GM13976 (cell line): Measurements from ENCODE around the gene MPHOSPH9.

Source experiments
- DNase-seq: peaks from one replicate; pipeline ENCODE4 v3.0.0; 2012; ENCODE audit warnings: low spot score
- in situ Hi-C: fragments of 300-500 bp; cut with MboI; formaldehyde crosslinking; loops from one replicate; pipeline ENCODE4 v1.12.0; 2022; ENCODE audit warnings: low sequenced_read_pairs, mixed read lengths, inconsistent platforms; ENCODE audit not compliant: unreplicated experiment
- TF ChIP-seq, protein P1 (sequence below): IDR thresholded peaks from 2 replicates; pipeline ENCODE4 v1.5.1; 2012; ENCODE audit warnings: borderline replicate concordance, mild to moderate bottlenecking; ENCODE audit not compliant: insufficient read depth; ENCODE audit errors: extremely low read depth, missing control alignments, control extremely low read depth

The MPHOSPH9 gene

DNA sequence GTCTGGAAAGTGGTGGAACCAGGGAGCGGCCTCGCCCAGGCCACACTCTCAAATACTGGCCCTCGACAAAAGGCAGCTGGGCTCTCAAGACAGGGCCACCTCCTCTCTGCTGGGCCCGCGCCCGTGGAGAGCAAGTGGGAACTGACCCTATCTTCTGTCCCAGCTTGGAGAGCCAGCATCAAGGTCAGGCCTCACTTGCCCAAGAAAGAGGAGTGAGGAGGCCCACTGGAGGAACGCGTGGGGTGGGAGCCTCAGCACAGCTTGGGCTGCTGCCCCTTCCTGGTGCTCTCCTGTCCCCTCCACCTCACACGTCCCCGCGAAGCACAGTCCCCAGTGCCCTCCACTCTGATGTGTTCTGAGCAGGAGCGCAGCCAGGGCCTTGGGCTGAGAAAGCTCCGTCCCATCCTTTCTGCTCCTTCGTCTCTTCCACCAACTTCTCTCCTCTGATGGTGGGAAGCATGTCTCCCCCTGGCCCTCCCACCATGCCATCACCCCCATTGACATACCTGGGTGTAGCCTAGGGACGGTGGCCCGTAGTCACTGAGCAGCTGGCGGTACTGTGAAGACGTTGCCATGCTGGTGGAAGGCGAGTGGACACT lies 33.8 kb upstream of the MPHOSPH9 start:
- TF ChIP-seq, protein P1, sequence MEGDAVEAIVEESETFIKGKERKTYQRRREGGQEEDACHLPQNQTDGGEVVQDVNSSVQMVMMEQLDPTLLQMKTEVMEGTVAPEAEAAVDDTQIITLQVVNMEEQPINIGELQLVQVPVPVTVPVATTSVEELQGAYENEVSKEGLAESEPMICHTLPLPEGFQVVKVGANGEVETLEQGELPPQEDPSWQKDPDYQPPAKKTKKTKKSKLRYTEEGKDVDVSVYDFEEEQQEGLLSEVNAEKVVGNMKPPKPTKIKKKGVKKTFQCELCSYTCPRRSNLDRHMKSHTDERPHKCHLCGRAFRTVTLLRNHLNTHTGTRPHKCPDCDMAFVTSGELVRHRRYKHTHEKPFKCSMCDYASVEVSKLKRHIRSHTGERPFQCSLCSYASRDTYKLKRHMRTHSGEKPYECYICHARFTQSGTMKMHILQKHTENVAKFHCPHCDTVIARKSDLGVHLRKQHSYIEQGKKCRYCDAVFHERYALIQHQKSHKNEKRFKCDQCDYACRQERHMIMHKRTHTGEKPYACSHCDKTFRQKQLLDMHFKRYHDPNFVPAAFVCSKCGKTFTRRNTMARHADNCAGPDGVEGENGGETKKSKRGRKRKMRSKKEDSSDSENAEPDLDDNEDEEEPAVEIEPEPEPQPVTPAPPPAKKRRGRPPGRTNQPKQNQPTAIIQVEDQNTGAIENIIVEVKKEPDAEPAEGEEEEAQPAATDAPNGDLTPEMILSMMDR, result no peak
- in situ Hi-C loops, result loop anchor here (10.0 kb wide), 1 partner anchor 328 kb away; no protein-coding TSS in a partner anchor
- no peak for DNase-seq

GRCh38 chr12:123265851-123266678 lies 33.1 kb upstream of the MPHOSPH9 start:
- DNase-seq, result no peak
- TF ChIP-seq, protein P1, result no peak
- in situ Hi-C loops, result loop anchor here (10.0 kb wide), 1 partner anchor 329 kb away; no protein-coding TSS in a partner anchor

GRCh38 chr12:123264642-123265041 lies 31.7 kb upstream of the MPHOSPH9 start:
- DNase-seq, result peak; percentile 58
- in situ Hi-C loops, result loop anchor here (10.0 kb wide), 1 partner anchor 330 kb away; no protein-coding TSS in a partner anchor
- TF ChIP-seq, protein P1, result no peak

- DNase-seq, result no peak
- in situ Hi-C loops, result loop anchor here (10.0 kb wide), 1 partner anchor 331 kb away; no protein-coding TSS in a partner anchor
These were observed 30.4 kb upstream of the MPHOSPH9 start for GRCh38 chr12:123263196-123263817.

GRCh38 chr12:123261196-123261595 lies 28.3 kb upstream of the MPHOSPH9 start:
- no peak for DNase-seq
- TF ChIP-seq, protein P1, result no peak
- in situ Hi-C loops, result loop anchor here (10.0 kb wide), 1 partner anchor 334 kb away; no protein-coding TSS in a partner anchor

More at GRCh38 chr12:123263196-123263817, 30.4 kb upstream of the MPHOSPH9 start:
- TF ChIP-seq, protein P1, result no peak

GRCh38 chr12:123260081-123260480 lies 27.1 kb upstream of the MPHOSPH9 start:
- in situ Hi-C loops, result loop anchor here (10.0 kb wide), 1 partner anchor 335 kb away; no protein-coding TSS in a partner anchor
- TF ChIP-seq, protein P1, result no peak
- DNase-seq, result no peak
